Measurements from ENCODE around the gene KIF26B.
"Not testable (repeated sequence)": the region's sequence is repeated elsewhere in the genome, so short reads cannot be mapped to it uniquely, and the experiment has no call there.

- TF ChIP-seq CTCF, POLR2A (IDR thresholded peaks at IDR 0.05): not testable (repeated sequence)
Measured at GRCh38 chr1:245695701-245696100, 540.9 kb downstream of the KIF26B start.

All from suprapubic skin (tissue), 3 donors.